ENCODE results near the gene HACL1.

HACL1 gene

GRCh38 chr3:15645246-15645645 lies 43.9 kb upstream of the HACL1 start:
- DNase-seq (ENCODE audit: low spot score) = no peak
- in situ Hi-C loops (cut with MboI; ENCODE audit: low pct_unique_long_range_greater_than_20kb, low sequenced_read_pairs, unreplicated experiment) = no loop called here
- no peak for TF ChIP-seq CTCF (IDR thresholded peaks at IDR 0.05; ENCODE audit: extremely low read depth, insufficient read depth, missing control alignments)

- DNase-seq (ENCODE audit: low spot score) = no peak
- no peak for TF ChIP-seq CTCF (IDR thresholded peaks at IDR 0.05; ENCODE audit: extremely low read depth, insufficient read depth, missing control alignments)
- in situ Hi-C loops (cut with MboI; ENCODE audit: low pct_unique_long_range_greater_than_20kb, low sequenced_read_pairs, unreplicated experiment) = loop anchor here (10.0 kb wide), 1 partner anchor 166 kb away; no protein-coding TSS in a partner anchor
Observed at GRCh38 chr3:15638891-15639262, 37.5 kb upstream of the HACL1 start.

- no peak for DNase-seq (ENCODE audit: low spot score)
- no peak for TF ChIP-seq CTCF (IDR thresholded peaks at IDR 0.05; ENCODE audit: extremely low read depth, insufficient read depth, missing control alignments)
- in situ Hi-C loops (cut with MboI; ENCODE audit: low pct_unique_long_range_greater_than_20kb, low sequenced_read_pairs, unreplicated experiment) = loop anchor here (10.0 kb wide), 1 partner anchor 166 kb away; no protein-coding TSS in a partner anchor
Observed at GRCh38 chr3:15638193-15638890, 37.0 kb upstream of the HACL1 start.

- TF ChIP-seq CTCF (IDR thresholded peaks at IDR 0.05; ENCODE audit: extremely low read depth, insufficient read depth, missing control alignments) = no peak
- in situ Hi-C loops (cut with MboI; ENCODE audit: low pct_unique_long_range_greater_than_20kb, low sequenced_read_pairs, unreplicated experiment) = loop anchor here (10.0 kb wide), 1 partner anchor 167 kb away; no protein-coding TSS in a partner anchor
- DNase-seq (ENCODE audit: low spot score) = no peak
Observed at GRCh38 chr3:15637131-15637951, 36.0 kb upstream of the HACL1 start.

- no peak for TF ChIP-seq CTCF (IDR thresholded peaks at IDR 0.05; ENCODE audit: extremely low read depth, insufficient read depth, missing control alignments)
- in situ Hi-C loops (cut with MboI; ENCODE audit: low pct_unique_long_range_greater_than_20kb, low sequenced_read_pairs, unreplicated experiment) = loop anchor here (10.0 kb wide), 1 partner anchor 169 kb away; no protein-coding TSS in a partner anchor
- no peak for DNase-seq (ENCODE audit: low spot score)
Observed at GRCh38 chr3:15636028-15636709, 34.8 kb upstream of the HACL1 start.

- no peak for DNase-seq (ENCODE audit: low spot score)
- in situ Hi-C loops (cut with MboI; ENCODE audit: low pct_unique_long_range_greater_than_20kb, low sequenced_read_pairs, unreplicated experiment) = loop anchor here (10.0 kb wide), 1 partner anchor 170 kb away; no protein-coding TSS in a partner anchor
- TF ChIP-seq CTCF (IDR thresholded peaks at IDR 0.05; ENCODE audit: extremely low read depth, insufficient read depth, missing control alignments) = no peak
Observed at GRCh38 chr3:15635121-15635661, 33.8 kb upstream of the HACL1 start.
